Effector memory CD8-positive, alpha-beta T cell (primary cell): ENCODE results near the gene FSIP1.
A peak's percentile ranks its signal among the peaks of the same experiment; 100 is the strongest.

Source experiments
- ATAC-seq: fragments of 150-1000 bp; cut with Tn5 transposase; replicated peaks from 2 replicates; pipeline ENCODE4 v1.10.0; 2021; ENCODE audit warnings: mild to moderate bottlenecking, moderate library complexity
- DNase-seq, 3 experiments: peaks; one replicate each; pipeline ENCODE4 v3.0.0; 2021
- H3K27ac Mint-ChIP-seq, 2 donors: one replicate each; pipeline ENCODE4 v1.8.0; 2022; ENCODE audit warnings: mild to moderate bottlenecking in 2 of 2, mixed read lengths in 2 of 2, moderate library complexity in 2 of 2
- H3K27me3 Mint-ChIP-seq, 2 donors: one replicate each; pipeline ENCODE4 v1.8.0; 2022; ENCODE audit warnings: mixed read lengths in 2 of 2
- H3K36me3 Mint-ChIP-seq: one replicate; pipeline ENCODE4 v1.8.0; 2022; ENCODE audit warnings: mild to moderate bottlenecking, moderate library complexity, mixed read lengths; ENCODE audit not compliant: insufficient read depth
- H3K4me1 Mint-ChIP-seq, 2 donors: one replicate each; pipeline ENCODE4 v1.8.0; 2022; ENCODE audit warnings: low read depth in 2 of 2, mixed read lengths in 2 of 2
- H3K4me3 Mint-ChIP-seq, 2 donors: one replicate each; pipeline ENCODE4 v1.8.0; 2022; ENCODE audit warnings: mild to moderate bottlenecking in 2 of 2, mixed read lengths in 2 of 2, moderate library complexity in 2 of 2
- H3K9me3 Mint-ChIP-seq, 2 donors: one replicate each; pipeline ENCODE4 v1.8.0; 2022; ENCODE audit warnings: mixed read lengths in 2 of 2

FSIP1 gene

GRCh38 chr15:39555885-39556284 is 226.8 kb downstream of the FSIP1 start:
- ATAC-seq (no peak), DNase-seq (no peak)
- H3K27me3 Mint-ChIP-seq: peaks cover 0 to 15% of the 10 kb centered on the region in 2 donors
- H3K4me1 Mint-ChIP-seq: no peaks in the 10 kb centered on the region
- no peak overlapping the region for H3K4me3 Mint-ChIP-seq
- H3K36me3 Mint-ChIP-seq: no peaks in the 10 kb centered on the region
- H3K9me3 Mint-ChIP-seq: no peaks in the 10 kb centered on the region
- no peak overlapping the region for H3K27ac Mint-ChIP-seq

GRCh38 chr15:39554746-39555387 is 227.8 kb downstream of the FSIP1 start:
- no peak for ATAC-seq
- Mint-ChIP-seq H3K27ac (no peak overlapping the region), H3K4me3 (no peak overlapping the region)

GRCh38 chr15:39553947-39554693 is 228.5 kb downstream of the FSIP1 start:
- Mint-ChIP-seq H3K27ac (peak overlapping the region in 1 of 2 donors; percentile 8), H3K36me3 (no peaks in the 10 kb centered on the region)
- no peak for DNase-seq

More at GRCh38 chr15:39554746-39555387, 227.8 kb downstream of the FSIP1 start:
- Mint-ChIP-seq H3K4me1 (no peaks in the 10 kb centered on the region), H3K9me3 (no peaks in the 10 kb centered on the region), H3K36me3 (no peaks in the 10 kb centered on the region), H3K27me3 (peaks cover 0 to 15% of the 10 kb centered on the region in 2 donors)
- DNase-seq: no peak

GRCh38 chr15:39552556-39552955 is 230.1 kb downstream of the FSIP1 start:
- Mint-ChIP-seq H3K9me3 (no peaks in the 10 kb centered on the region), H3K27me3 (peaks cover 0 to 15% of the 10 kb centered on the region in 2 donors), H3K4me3 (no peak overlapping the region), H3K27ac (no peak overlapping the region), H3K36me3 (no peaks in the 10 kb centered on the region), H3K4me1 (no peaks in the 10 kb centered on the region)
- ATAC-seq (no peak), DNase-seq (no peak)

More at GRCh38 chr15:39553947-39554693, 228.5 kb downstream of the FSIP1 start:
- Mint-ChIP-seq H3K9me3 (no peaks in the 10 kb centered on the region), H3K27me3 (peaks cover 0 to 15% of the 10 kb centered on the region in 2 donors), H3K4me3 (no peak overlapping the region), H3K4me1 (no peaks in the 10 kb centered on the region)
- no peak for ATAC-seq

- peaks cover 0 to 11% of the 10 kb centered on the region in 2 donors for H3K27me3 Mint-ChIP-seq
- DNase-seq (no peak), ATAC-seq (no peak)
- no peak overlapping the region for H3K4me3 Mint-ChIP-seq
- no peak overlapping the region for H3K27ac Mint-ChIP-seq
- no peaks in the 10 kb centered on the region for H3K4me1 Mint-ChIP-seq
- no peaks in the 10 kb centered on the region for H3K9me3 Mint-ChIP-seq
- H3K36me3 Mint-ChIP-seq: no peaks in the 10 kb centered on the region
Observed at GRCh38 chr15:39551476-39551875, 231.2 kb downstream of the FSIP1 start.
